Measurements from ENCODE around the gene ADAMTS10.
"Not testable (repeated sequence)": the region's sequence is repeated elsewhere in the genome, so short reads cannot be mapped to it uniquely, and the experiment has no call there.

ADAMTS10 gene

GRCh38 chr19:8610041-8610935 is at the start of gene ADAMTS10:
ADAMTS10 (minus strand) TSS chr19:8610715; CDS start chr19:8605710, 5,005 bp downstream.
- DNase-seq (ENCODE audit: low spot score): no peak

DNA sequence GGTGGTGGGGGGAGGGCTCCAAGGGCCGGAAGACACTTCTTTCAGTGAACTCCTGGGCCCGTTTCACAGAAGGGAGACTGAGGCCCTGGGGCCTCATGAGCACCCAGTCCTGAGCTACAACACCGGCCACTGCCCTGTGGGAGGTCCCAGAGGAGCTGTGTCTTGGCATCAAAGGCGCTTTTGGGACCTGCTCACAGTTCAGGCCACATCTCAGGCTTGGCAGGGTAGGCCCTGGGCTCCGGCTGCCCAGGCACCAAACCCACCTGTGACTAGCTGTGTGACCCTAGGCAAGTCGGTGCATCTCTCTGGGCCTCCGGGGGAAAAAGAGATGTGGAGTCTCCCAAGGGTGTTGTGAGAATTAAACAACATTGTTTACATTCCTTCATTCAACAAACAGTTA is 49.4 kb upstream of the ADAMTS10 start:
- no peak for DNase-seq (ENCODE audit: low spot score)

- DNase-seq (ENCODE audit: low spot score): no peak
Observed at GRCh38 chr19:8657869-8658268, 47.4 kb upstream of the ADAMTS10 start.

DNA sequence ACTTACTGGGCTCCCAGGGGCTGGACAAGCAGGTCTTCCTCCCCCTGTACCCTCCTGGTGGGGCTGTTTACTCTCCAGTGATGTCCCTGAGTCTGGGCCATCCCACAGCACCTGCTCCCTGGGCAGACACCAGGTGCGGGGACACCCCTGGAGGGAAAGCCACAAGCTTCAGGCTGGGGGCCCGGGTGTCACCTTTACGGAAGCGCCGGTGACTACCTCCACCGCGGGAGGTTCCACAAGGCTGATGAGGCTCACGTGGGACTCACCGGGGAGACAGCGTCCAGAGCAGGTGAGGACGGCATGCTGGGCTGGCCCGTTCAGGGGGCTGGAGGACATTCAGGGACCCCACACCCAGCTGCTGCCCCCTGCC is 44.8 kb upstream of the ADAMTS10 start:
- DNase-seq (ENCODE audit: low spot score): no peak

- DNase-seq (ENCODE audit: low spot score): peak; percentile 60
Observed at GRCh38 chr19:8654591-8655339, 44.2 kb upstream of the ADAMTS10 start.

DNA sequence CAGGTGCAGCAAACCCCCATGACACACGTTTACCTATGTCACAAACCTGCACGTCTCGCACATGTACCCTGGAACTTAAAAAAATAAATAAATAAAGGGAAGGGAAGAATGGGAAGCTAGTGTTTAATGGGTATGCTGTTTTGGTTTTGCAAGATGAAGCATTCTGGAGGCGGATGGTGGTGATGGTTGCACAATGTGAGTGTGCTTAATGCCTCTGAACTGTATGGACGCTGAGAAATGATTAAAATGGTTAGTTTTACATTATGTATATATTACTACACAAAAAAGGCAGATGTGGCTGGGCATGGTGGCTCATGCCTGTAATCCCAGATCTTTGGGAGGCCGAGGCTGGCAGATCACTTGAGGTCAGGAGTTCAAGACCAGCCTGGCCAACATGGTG is 37.7 kb upstream of the ADAMTS10 start:
- no peak for DNase-seq (ENCODE audit: low spot score)

GRCh38 chr19:8643860-8644653 is 33.5 kb upstream of the ADAMTS10 start:
- no peak for DNase-seq (ENCODE audit: low spot score)

DNA sequence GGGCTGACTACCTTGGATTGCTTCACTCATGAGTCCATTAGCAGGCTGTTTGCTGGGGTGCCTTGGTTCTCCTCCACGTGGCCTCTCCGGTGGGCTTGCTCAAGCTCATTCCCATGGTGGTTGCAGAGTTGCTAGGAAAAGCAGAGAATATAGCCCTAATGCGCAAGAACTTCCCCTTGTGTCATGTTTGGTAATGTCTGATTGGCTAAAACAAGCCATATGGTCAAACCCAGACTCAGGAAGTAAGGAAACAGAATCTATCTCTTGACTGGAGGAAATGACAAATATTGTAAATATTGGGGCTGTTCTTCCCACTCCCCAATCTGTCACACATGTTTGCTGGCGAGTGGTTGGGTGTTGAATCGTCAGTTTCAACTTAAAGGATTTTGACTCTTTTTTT is 32.0 kb upstream of the ADAMTS10 start:
- no peak for DNase-seq (ENCODE audit: low spot score)

- DNase-seq (ENCODE audit: low spot score): peak; percentile 55
Observed at GRCh38 chr19:8641908-8642547, 31.5 kb upstream of the ADAMTS10 start.

DNA sequence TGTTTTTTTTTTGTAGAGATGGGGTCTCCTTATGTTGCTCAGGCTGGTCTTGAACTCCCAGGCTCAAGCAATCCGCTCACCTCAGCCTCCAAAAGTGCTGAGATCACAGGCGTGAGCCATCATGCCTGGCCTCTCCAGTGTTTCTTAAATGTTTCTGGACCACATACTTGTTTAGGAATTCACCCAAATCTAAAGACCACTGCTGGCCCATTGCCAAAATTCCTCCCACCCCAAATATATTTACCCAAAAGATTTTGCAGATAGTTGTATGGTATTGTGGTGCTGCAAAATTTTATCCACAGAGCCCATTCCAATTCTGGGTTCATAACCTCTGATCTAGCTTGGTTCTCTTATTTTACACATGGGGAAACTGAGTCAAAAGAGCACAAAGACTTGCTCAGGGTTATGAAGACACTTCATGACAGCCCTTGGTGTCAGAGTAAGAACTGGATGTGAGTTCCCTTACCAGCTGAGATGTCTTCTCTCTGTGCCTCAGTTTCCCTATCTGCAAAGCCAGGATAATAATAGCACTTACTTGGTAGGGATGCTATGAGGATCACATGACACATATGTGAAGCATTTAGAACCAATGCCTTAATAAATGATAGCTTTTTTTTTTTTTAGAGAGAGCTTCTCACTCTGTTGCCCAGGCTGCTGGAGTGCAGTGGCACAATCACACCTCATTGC is 30.8 kb upstream of the ADAMTS10 start:
- no peak for DNase-seq (ENCODE audit: low spot score)

GRCh38 chr19:8640402-8641004 is 30.0 kb upstream of the ADAMTS10 start:
- no peak for DNase-seq (ENCODE audit: low spot score)

DNA sequence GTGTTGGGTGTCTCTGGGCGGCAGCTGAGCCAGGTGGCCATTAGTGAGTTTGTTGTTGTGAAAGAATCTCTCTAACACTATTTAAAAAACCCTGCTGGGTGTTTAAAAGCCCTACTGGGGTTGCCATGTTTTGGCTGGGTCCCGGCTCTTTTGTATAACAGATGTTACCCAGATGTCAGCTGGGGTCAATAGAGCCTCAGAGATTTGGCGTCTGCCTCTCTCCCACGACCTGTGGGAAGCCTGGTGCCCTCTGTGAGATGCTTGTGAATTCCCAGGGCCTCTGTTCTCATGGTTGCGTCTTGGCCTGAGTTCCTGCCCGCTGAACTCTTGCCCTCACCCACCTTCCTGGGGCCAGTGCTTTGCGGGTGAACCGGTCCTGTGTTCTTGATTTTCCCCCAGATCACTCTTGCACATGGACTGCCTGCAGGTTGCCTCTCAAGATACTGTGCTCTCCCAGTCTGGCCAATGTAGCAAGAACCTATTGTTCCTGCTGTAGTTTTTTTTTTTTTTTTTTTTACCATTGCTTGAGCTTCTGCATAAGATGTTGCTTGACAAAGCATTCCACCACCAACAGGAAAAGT is 29.4 kb upstream of the ADAMTS10 start:
- DNase-seq (ENCODE audit: low spot score): no peak

GRCh38 chr19:8638078-8638619 is 27.6 kb upstream of the ADAMTS10 start:
- DNase-seq (ENCODE audit: low spot score): no peak

DNA sequence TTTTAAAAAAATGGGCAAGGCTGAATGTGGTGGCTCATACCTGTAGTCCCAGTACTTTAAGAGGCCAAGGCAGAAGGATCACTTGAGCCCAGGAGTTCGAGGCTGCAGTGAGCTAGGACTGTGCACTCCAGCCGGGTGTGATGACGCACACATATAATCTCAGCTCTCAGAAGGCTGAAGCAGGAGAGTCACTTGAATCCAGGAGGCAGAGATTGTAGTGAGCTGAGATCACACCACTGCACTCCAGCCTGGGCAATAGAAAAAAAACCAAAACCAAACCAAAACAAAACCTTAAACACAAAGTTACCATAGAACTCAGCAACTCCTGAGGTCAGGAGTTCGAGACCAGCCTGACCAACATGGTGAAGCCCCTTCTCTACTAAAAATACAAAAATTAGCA is 26.6 kb upstream of the ADAMTS10 start:
- DNase-seq (ENCODE audit: low spot score): not testable (repeated sequence)

DNA sequence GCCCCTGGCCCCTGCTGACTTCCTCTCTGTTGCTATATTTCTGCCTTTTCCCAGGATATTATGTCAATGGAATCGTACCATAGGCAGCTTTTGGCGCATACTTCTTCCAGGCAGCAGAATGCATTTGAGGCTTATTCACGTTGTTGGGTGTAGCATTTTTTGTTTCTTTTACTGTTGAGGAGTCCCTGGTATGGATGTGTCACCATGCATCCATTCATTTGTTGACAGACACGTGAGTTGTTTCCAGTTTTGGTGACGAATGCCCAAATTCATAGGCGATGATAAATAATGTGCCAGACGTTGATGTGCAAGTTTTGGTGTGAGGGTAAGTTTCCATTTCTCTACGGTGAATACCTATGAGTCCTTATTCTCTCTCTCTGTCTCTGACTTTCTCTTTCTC is 24.9 kb upstream of the ADAMTS10 start:
- DNase-seq (ENCODE audit: low spot score): no peak

- no peak for DNase-seq (ENCODE audit: low spot score)
Observed at GRCh38 chr19:8631425-8631819, 20.9 kb upstream of the ADAMTS10 start.

DNA sequence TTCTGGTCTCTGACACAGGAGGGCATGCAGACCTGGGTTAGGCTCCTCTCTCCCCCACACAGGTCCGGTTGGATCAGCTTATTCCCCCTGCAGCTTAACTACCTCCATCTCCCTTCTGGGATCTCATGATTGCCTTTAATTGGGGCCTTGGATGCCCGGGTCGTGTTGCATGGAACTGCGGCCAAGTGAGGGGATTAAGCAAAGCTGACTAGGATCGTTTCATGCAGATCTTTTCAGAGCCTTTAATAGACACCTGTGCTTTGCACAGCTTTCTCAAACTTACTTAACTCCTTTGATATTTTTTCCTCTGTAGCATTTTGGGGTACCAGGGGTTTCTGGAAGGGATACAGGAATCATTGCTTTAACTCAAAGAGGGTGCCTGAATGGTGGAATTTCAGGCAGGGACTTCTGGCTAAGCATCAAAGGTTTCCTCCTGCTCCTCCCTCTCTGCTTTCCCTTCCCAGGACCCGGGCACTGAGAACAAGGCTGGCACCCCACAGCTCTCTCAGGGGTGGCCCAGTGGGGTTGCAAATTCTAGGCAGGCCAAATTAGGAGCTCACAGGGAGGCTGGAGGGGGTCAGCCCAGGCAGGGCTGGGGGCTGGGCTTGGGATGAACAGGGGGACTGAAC is 20.4 kb upstream of the ADAMTS10 start:
- DNase-seq (ENCODE audit: low spot score): no peak

DNA sequence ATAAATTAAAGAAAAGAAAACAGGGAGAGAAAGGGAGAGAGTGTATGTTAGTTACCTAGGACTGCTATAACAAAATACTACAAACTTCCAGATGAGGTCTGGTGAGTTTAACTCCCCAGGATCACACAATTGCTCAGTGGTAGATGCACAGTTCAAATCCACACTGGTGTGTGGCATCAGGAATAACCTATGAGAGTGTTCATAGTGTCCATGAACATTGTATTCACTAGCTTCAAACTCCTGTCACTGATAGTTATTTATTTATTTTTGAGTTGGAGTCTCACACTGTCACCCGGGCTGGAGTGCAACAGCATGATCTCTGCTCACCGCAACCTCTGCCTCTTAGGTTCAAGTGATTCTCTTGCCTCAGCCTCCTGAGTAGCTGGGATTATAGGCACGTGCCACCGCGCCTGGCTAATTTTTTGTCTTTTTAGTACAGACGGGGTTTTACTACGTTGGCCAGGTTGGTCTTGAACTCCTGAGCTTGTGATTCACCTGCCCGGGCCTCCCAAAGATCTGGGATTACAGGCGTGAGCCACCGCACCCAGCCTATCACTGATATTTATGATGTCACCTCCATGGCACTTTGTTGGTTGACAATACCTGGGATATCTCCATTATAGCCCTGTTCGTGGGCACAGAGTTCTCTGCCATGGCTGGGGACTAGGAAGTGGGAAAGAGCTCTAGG is 19.6 kb upstream of the ADAMTS10 start, which contains the start of gene NFILZ:
NFILZ (plus strand) TSS at position 638 of the 688 bp plus-strand sequence. CDS start 46,133 bp downstream, outside the sequence.
- no peak for DNase-seq (ENCODE audit: low spot score)

DNA sequence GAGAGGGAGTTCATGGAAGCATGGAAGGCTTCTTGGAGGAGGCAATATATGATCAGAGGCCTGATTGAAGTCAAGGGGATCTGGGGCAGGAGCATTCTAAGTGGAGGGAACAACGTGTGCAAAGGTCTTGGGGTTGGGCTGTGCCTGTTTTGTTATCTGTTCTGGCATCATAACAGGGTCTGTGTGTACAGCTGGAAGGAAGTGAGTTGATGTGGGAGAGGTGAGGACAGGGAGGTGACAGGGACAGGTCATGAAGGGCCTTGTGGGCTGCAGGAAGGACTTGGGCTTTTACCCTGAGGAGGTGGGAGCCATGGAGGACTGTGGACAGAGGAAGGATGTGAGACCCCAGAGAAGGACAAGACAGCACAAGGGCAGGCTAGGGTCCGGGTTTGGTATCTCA is 18.7 kb upstream of the ADAMTS10 start:
- DNase-seq (ENCODE audit: low spot score): no peak

Data from kidney capillary endothelial cell (primary cell).